ENCODE data around the gene ADAMTS20. TPM values are rescaled to one million over a fixed set of nuclear protein-coding genes. Genes with fewer than 3 reads are reported as not detected.

ADAMTS20 gene
- total RNA-seq, 1 donor from 2014 or later = 2.1 TPM

GRCh38 chr12:43305065-43305464, 246.9 kb downstream of the ADAMTS20 start:
- Mint-ChIP-seq H3K9me3 (peaks cover 16% of the 10 kb centered on the region), H3K4me1 (no peaks in the 10 kb centered on the region), H3K4me3 (no peak overlapping the region), H3K36me3 (no peaks in the 10 kb centered on the region), H3K27ac (no peak overlapping the region), H3K27me3 (ENCODE audit: low read depth) (no peaks in the 10 kb centered on the region)
- no peak for DNase-seq (ENCODE audit: low spot score in 2 of 2, unreplicated experiment in 2 of 2)
- no peak for TF ChIP-seq CTCF (IDR thresholded peaks at IDR 0.05; ENCODE audit: unreplicated experiment)

Other genes with a start within 250 kb of the ADAMTS20 start
- gene PUS7L, start 206.6 kb upstream of the ADAMTS20 start, total RNA-seq = 10.6 to 13.0 TPM (median 12.6 TPM) in 3 replicates
- 6.1 to 8.2 TPM (median 7.5 TPM) in 3 replicates for gene IRAK4, start 206.7 kb upstream of the ADAMTS20 start, total RNA-seq